ENCODE results near the gene EPN2. TPM values are rescaled to one million over a fixed set of nuclear protein-coding genes. Genes with fewer than 3 reads are reported as not detected.
A peak's percentile ranks its signal among the peaks of the same experiment; 100 is the strongest.

The EPN2 gene
- total and polyA plus RNA-seq, 4 donors = 46.6 to 114 (median 84.0) TPM

GRCh38 chr17:19250421-19251173 lies 13.4 kb downstream of the EPN2 start:
- H3K4me3 ChIP-seq (ENCODE audit: low read depth, low read length) = no peak overlapping the region
- H3K9me3 ChIP-seq (ENCODE audit: control insufficient read depth, insufficient read depth, low read length) = no peaks in the 10 kb centered on the region
- no peaks in the 10 kb centered on the region for H3K27me3 ChIP-seq (ENCODE audit: control insufficient read depth, insufficient read depth, low read length)
- peak in 2 of 6 donors; percentile 83 to 94 for DNase-seq (ENCODE audit: low read depth in 4 of 6, low spot score in 6 of 6)
- H3K36me3 ChIP-seq (ENCODE audit: control insufficient read depth, insufficient read depth, low read length) = no peaks in the 10 kb centered on the region
- 29% methylated on average over 3 of the region's 4 CpGs for WGBS (ENCODE audit: insufficient coverage)
- H3K27ac ChIP-seq (ENCODE audit: low read depth, low read length) = peak overlapping the region; percentile 87
- H3K4me1 ChIP-seq (ENCODE audit: control insufficient read depth, insufficient read depth, low read length) = peaks cover 50% of the 10 kb centered on the region

- Histone ChIP-seq H3K9me3 (ENCODE audit: control insufficient read depth, insufficient read depth, low read length) (no peaks in the 10 kb centered on the region), H3K27me3 (ENCODE audit: control insufficient read depth, insufficient read depth, low read length) (no peaks in the 10 kb centered on the region), H3K4me1 (ENCODE audit: control insufficient read depth, insufficient read depth, low read length) (peaks cover 48% of the 10 kb centered on the region), H3K4me3 (ENCODE audit: low read depth, low read length) (no peak overlapping the region), H3K36me3 (ENCODE audit: control insufficient read depth, insufficient read depth, low read length) (no peaks in the 10 kb centered on the region), H3K27ac (ENCODE audit: low read depth, low read length) (no peak overlapping the region)
- no CpG with 5 or more reads among the region's 1 CpG for WGBS (ENCODE audit: insufficient coverage)
- DNase-seq (ENCODE audit: low read depth in 4 of 6, low spot score in 6 of 6) = no peak
Measured at GRCh38 chr17:19253112-19253511, 15.9 kb downstream of the EPN2 start.

- DNase-seq (ENCODE audit: low read depth in 4 of 6, low spot score in 6 of 6) = no peak
- Histone ChIP-seq H3K4me1 (ENCODE audit: control insufficient read depth, insufficient read depth, low read length) (peaks cover 48% of the 10 kb centered on the region), H3K36me3 (ENCODE audit: control insufficient read depth, insufficient read depth, low read length) (no peaks in the 10 kb centered on the region), H3K27ac (ENCODE audit: low read depth, low read length) (no peak overlapping the region), H3K27me3 (ENCODE audit: control insufficient read depth, insufficient read depth, low read length) (no peaks in the 10 kb centered on the region), H3K4me3 (ENCODE audit: low read depth, low read length) (no peak overlapping the region), H3K9me3 (ENCODE audit: control insufficient read depth, insufficient read depth, low read length) (no peaks in the 10 kb centered on the region)
- 50% methylated on average over 2 of the region's 2 CpGs for WGBS (ENCODE audit: insufficient coverage)
Measured at GRCh38 chr17:19254651-19255050, 17.5 kb downstream of the EPN2 start.

- Histone ChIP-seq H3K27ac (ENCODE audit: low read depth, low read length) (no peak overlapping the region), H3K4me1 (ENCODE audit: control insufficient read depth, insufficient read depth, low read length) (peaks cover 48% of the 10 kb centered on the region)
- DNase-seq (ENCODE audit: low read depth in 4 of 6, low spot score in 6 of 6) = no peak
Measured at GRCh38 chr17:19255279-19255678, 18.1 kb downstream of the EPN2 start.

GRCh38 chr17:19258371-19258770 lies 21.2 kb downstream of the EPN2 start:
- Histone ChIP-seq H3K36me3 (ENCODE audit: control insufficient read depth, insufficient read depth, low read length) (peaks cover 4% of the 10 kb centered on the region), H3K4me3 (ENCODE audit: low read depth, low read length) (no peak overlapping the region), H3K4me1 (ENCODE audit: control insufficient read depth, insufficient read depth, low read length) (peaks cover 46% of the 10 kb centered on the region), H3K27me3 (ENCODE audit: control insufficient read depth, insufficient read depth, low read length) (no peaks in the 10 kb centered on the region), H3K27ac (ENCODE audit: low read depth, low read length) (peak overlapping the region; percentile 64), H3K9me3 (ENCODE audit: control insufficient read depth, insufficient read depth, low read length) (no peaks in the 10 kb centered on the region)
- DNase-seq (ENCODE audit: low read depth in 4 of 6, low spot score in 6 of 6) = no peak
- 54% methylated on average over 9 of the region's 9 CpGs for WGBS (ENCODE audit: insufficient coverage)

More at GRCh38 chr17:19255279-19255678, 18.1 kb downstream of the EPN2 start:
- H3K9me3 ChIP-seq (ENCODE audit: control insufficient read depth, insufficient read depth, low read length) = no peaks in the 10 kb centered on the region
- H3K4me3 ChIP-seq (ENCODE audit: low read depth, low read length) = no peak overlapping the region
- H3K36me3 ChIP-seq (ENCODE audit: control insufficient read depth, insufficient read depth, low read length) = peaks cover 4% of the 10 kb centered on the region
- no peaks in the 10 kb centered on the region for H3K27me3 ChIP-seq (ENCODE audit: control insufficient read depth, insufficient read depth, low read length)

GRCh38 chr17:19260958-19261357 lies 23.8 kb downstream of the EPN2 start:
- H3K27ac ChIP-seq (ENCODE audit: low read depth, low read length) = peak overlapping the region; percentile 40
- H3K36me3 ChIP-seq (ENCODE audit: control insufficient read depth, insufficient read depth, low read length) = peaks cover 11% of the 10 kb centered on the region
- H3K27me3 ChIP-seq (ENCODE audit: control insufficient read depth, insufficient read depth, low read length) = no peaks in the 10 kb centered on the region
- no peak overlapping the region for H3K4me3 ChIP-seq (ENCODE audit: low read depth, low read length)
- no peaks in the 10 kb centered on the region for H3K9me3 ChIP-seq (ENCODE audit: control insufficient read depth, insufficient read depth, low read length)
- H3K4me1 ChIP-seq (ENCODE audit: control insufficient read depth, insufficient read depth, low read length) = peaks cover 66% of the 10 kb centered on the region
- WGBS (ENCODE audit: insufficient coverage) = 34% methylated on average over 7 of the region's 7 CpGs
- DNase-seq (ENCODE audit: low read depth in 4 of 6, low spot score in 6 of 6) = no peak

GRCh38 chr17:19261426-19261825 lies 24.3 kb downstream of the EPN2 start:
- WGBS (ENCODE audit: insufficient coverage) = 60% methylated on average over 1 of the region's 2 CpGs
- no peaks in the 10 kb centered on the region for H3K27me3 ChIP-seq (ENCODE audit: control insufficient read depth, insufficient read depth, low read length)
- H3K9me3 ChIP-seq (ENCODE audit: control insufficient read depth, insufficient read depth, low read length) = no peaks in the 10 kb centered on the region
- no peak for DNase-seq (ENCODE audit: low read depth in 4 of 6, low spot score in 6 of 6)
- peaks cover 62% of the 10 kb centered on the region for H3K4me1 ChIP-seq (ENCODE audit: control insufficient read depth, insufficient read depth, low read length)
- H3K4me3 ChIP-seq (ENCODE audit: low read depth, low read length) = no peak overlapping the region
- H3K36me3 ChIP-seq (ENCODE audit: control insufficient read depth, insufficient read depth, low read length) = peaks cover 11% of the 10 kb centered on the region
- peak overlapping the region; percentile 40 for H3K27ac ChIP-seq (ENCODE audit: low read depth, low read length)

GRCh38 chr17:19262650-19263631 lies 25.8 kb downstream of the EPN2 start:
- Histone ChIP-seq H3K36me3 (ENCODE audit: control insufficient read depth, insufficient read depth, low read length) (peaks cover 14% of the 10 kb centered on the region), H3K4me1 (ENCODE audit: control insufficient read depth, insufficient read depth, low read length) (peaks cover 57% of the 10 kb centered on the region), H3K4me3 (ENCODE audit: low read depth, low read length) (no peak overlapping the region), H3K9me3 (ENCODE audit: control insufficient read depth, insufficient read depth, low read length) (no peaks in the 10 kb centered on the region), H3K27me3 (ENCODE audit: control insufficient read depth, insufficient read depth, low read length) (no peaks in the 10 kb centered on the region), H3K27ac (ENCODE audit: low read depth, low read length) (peak overlapping the region; percentile 84)
- no peak for DNase-seq (ENCODE audit: low read depth in 4 of 6, low spot score in 6 of 6)
- 76% methylated on average over 5 of the region's 8 CpGs for WGBS (ENCODE audit: insufficient coverage)

GRCh38 chr17:19263641-19264051 lies 26.5 kb downstream of the EPN2 start:
- Histone ChIP-seq H3K4me3 (ENCODE audit: low read depth, low read length) (no peak overlapping the region), H3K4me1 (ENCODE audit: control insufficient read depth, insufficient read depth, low read length) (peaks cover 57% of the 10 kb centered on the region), H3K27ac (ENCODE audit: low read depth, low read length) (peak overlapping the region; percentile 84), H3K27me3 (ENCODE audit: control insufficient read depth, insufficient read depth, low read length) (no peaks in the 10 kb centered on the region), H3K36me3 (ENCODE audit: control insufficient read depth, insufficient read depth, low read length) (peaks cover 14% of the 10 kb centered on the region), H3K9me3 (ENCODE audit: control insufficient read depth, insufficient read depth, low read length) (no peaks in the 10 kb centered on the region)
- DNase-seq (ENCODE audit: low read depth in 4 of 6, low spot score in 6 of 6) = no peak
- WGBS (ENCODE audit: insufficient coverage) = 75% methylated on average over 1 of the region's 4 CpGs

Measured in spinal cord (tissue), 10 donors.